PFSK-1 (cell line): ENCODE data around the gene KCTD3.

Experiments
- FOXP2 ChIP-seq: optimal IDR thresholded peaks from 2 replicates; pipeline ENCODE3; 2011; ENCODE audit warnings: borderline replicate concordance, control low read depth, inconsistent platforms; ENCODE audit not compliant: insufficient read depth; ENCODE audit errors: extremely low read length, extremely low read depth
- POLR2AphosphoS5 ChIP-seq: IDR thresholded peaks from 2 replicates; pipeline ENCODE4 v1.6.1; 2012; ENCODE audit warnings: low read depth, mild to moderate bottlenecking, control low read depth, low read length, moderate library complexity
- REST ChIP-seq, 2 experiments: IDR thresholded peaks; 2 replicates each; pipeline versions ENCODE4 v1.6.1 to v1.8.0; 2011 to 2012; ENCODE audit warnings: low read depth in 2 of 2, low read length in 2 of 2, control low read depth in 1 of 2, inconsistent platforms in 1 of 2, mild to moderate bottlenecking in 1 of 2, moderate library complexity in 1 of 2; ENCODE audit not compliant: insufficient read depth in 1 of 2
- SIN3A ChIP-seq: IDR thresholded peaks from 2 replicates; pipeline ENCODE4 v1.6.1; 2012; ENCODE audit warnings: mild to moderate bottlenecking, low read length, moderate library complexity, borderline replicate concordance; ENCODE audit not compliant: insufficient read depth
- TAF1 ChIP-seq: IDR thresholded peaks from 2 replicates; pipeline ENCODE4 v1.6.1; 2012; ENCODE audit warnings: low read length, control low read depth, borderline replicate concordance; ENCODE audit not compliant: insufficient read depth

GRCh38 chr1:215523128-215523861 is 43.8 kb upstream of the KCTD3 start:
- no peak for TF ChIP-seq REST (IDR thresholded peaks at IDR 0.05; ENCODE audit: insufficient read depth in 1 of 2, low read depth in 2 of 2, low read length in 2 of 2)
- no peak for TF ChIP-seq POLR2AphosphoS5
- TF ChIP-seq SIN3A = no peak
- no peak for TF ChIP-seq TAF1
- TF ChIP-seq FOXP2 = no peak
